Measurements from ENCODE around the gene NEUROD4. TPM values are rescaled to one million over a fixed set of nuclear protein-coding genes. Genes with fewer than 3 reads are reported as not detected.

NEUROD4 gene
- total RNA-seq, 1 donor from 2014 or later, result not detected

GRCh38 chr12:55043542-55043941 lies 23.8 kb downstream of the NEUROD4 start:
- Histone ChIP-seq H4K20me1 (ENCODE audit: insufficient read depth, low read length) (no peaks in the 10 kb centered on the region), H3K27me3 (ENCODE audit: insufficient read depth, low read length) (no peaks in the 10 kb centered on the region), H3K4me1 (ENCODE audit: insufficient read depth, low read length) (no peaks in the 10 kb centered on the region), H3K27ac (ENCODE audit: low read depth, low read length) (no peak overlapping the region), H3K9me3 (ENCODE audit: insufficient read depth, low read depth, low read length) (no peaks in the 10 kb centered on the region), H3K79me2 (ENCODE audit: insufficient read depth, low read length) (no peaks in the 10 kb centered on the region), H3K9ac (ENCODE audit: low read length) (no peak overlapping the region), H3K4me3 (ENCODE audit: insufficient read depth, low read depth, low read length) (no peak overlapping the region), H3K36me3 (ENCODE audit: insufficient read depth, low read length) (no peaks in the 10 kb centered on the region), H2AFZ (ENCODE audit: low read depth, low read length) (no peak overlapping the region), H3K4me2 (ENCODE audit: low read length) (no peak overlapping the region)
- Mint-ChIP-seq H3K4me3 (ENCODE audit: unreplicated experiment) (no peak overlapping the region), H3K27me3 (ENCODE audit: low read depth, unreplicated experiment) (peaks cover 12% of the 10 kb centered on the region), H3K36me3 (ENCODE audit: low read depth, unreplicated experiment) (no peaks in the 10 kb centered on the region), H3K4me1 (ENCODE audit: low read depth, unreplicated experiment) (peaks cover 1% of the 10 kb centered on the region), H3K27ac (ENCODE audit: unreplicated experiment) (no peak overlapping the region), H3K9me3 (ENCODE audit: unreplicated experiment) (no peaks in the 10 kb centered on the region)
- no peak for FAIRE-seq
- no peak for DNase-seq (ENCODE audit: low read depth)
- no peak for TF ChIP-seq EZH2 (IDR thresholded peaks at IDR 0.05; ENCODE audit: insufficient read depth, low read length)
- TF ChIP-seq, protein P1, sequence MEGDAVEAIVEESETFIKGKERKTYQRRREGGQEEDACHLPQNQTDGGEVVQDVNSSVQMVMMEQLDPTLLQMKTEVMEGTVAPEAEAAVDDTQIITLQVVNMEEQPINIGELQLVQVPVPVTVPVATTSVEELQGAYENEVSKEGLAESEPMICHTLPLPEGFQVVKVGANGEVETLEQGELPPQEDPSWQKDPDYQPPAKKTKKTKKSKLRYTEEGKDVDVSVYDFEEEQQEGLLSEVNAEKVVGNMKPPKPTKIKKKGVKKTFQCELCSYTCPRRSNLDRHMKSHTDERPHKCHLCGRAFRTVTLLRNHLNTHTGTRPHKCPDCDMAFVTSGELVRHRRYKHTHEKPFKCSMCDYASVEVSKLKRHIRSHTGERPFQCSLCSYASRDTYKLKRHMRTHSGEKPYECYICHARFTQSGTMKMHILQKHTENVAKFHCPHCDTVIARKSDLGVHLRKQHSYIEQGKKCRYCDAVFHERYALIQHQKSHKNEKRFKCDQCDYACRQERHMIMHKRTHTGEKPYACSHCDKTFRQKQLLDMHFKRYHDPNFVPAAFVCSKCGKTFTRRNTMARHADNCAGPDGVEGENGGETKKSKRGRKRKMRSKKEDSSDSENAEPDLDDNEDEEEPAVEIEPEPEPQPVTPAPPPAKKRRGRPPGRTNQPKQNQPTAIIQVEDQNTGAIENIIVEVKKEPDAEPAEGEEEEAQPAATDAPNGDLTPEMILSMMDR (IDR thresholded peaks at IDR 0.05; ENCODE audit: insufficient read depth, low read depth, low read length), result no peak

DNA sequence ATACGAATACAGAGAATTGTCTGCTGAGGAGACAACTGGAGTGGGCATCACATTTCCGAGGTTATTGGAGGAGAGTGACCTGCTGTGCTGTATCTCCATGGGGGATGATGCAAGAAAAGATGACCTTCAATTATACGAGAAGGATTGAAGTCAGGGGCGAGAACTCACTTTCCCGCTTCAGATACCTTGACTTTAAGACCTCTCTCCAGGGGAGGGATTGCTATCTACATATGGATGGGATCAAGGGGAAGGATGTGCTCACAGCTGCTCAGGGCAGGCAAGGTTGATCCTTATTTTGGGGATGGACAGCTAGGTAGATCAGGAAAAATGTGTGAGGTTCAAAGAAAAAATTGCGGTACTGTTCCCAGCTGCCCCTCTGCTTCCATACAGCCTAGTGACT lies 24.4 kb downstream of the NEUROD4 start:
- no peaks in the 10 kb centered on the region for H3K79me2 ChIP-seq (ENCODE audit: insufficient read depth, low read length)
- H3K4me2 ChIP-seq (ENCODE audit: low read length), result no peak overlapping the region

GRCh38 chr12:55049676-55050075 lies 29.9 kb downstream of the NEUROD4 start:
- Mint-ChIP-seq H3K4me3 (ENCODE audit: unreplicated experiment) (no peak overlapping the region), H3K27ac (ENCODE audit: unreplicated experiment) (no peak overlapping the region), H3K9me3 (ENCODE audit: unreplicated experiment) (no peaks in the 10 kb centered on the region), H3K27me3 (ENCODE audit: low read depth, unreplicated experiment) (peaks cover 3% of the 10 kb centered on the region), H3K36me3 (ENCODE audit: low read depth, unreplicated experiment) (no peaks in the 10 kb centered on the region), H3K4me1 (ENCODE audit: low read depth, unreplicated experiment) (no peaks in the 10 kb centered on the region)
- no peak for DNase-seq (ENCODE audit: low read depth)
- no peak overlapping the region for H3K9ac ChIP-seq (ENCODE audit: low read length)
- no peak for FAIRE-seq
- no peaks in the 10 kb centered on the region for H3K27me3 ChIP-seq (ENCODE audit: insufficient read depth, low read length)
- H2AFZ ChIP-seq (ENCODE audit: low read depth, low read length), result no peak overlapping the region
- no peaks in the 10 kb centered on the region for H3K36me3 ChIP-seq (ENCODE audit: insufficient read depth, low read length)
- no peaks in the 10 kb centered on the region for H4K20me1 ChIP-seq (ENCODE audit: insufficient read depth, low read length)
- TF ChIP-seq, protein P1 (IDR thresholded peaks at IDR 0.05; ENCODE audit: insufficient read depth, low read depth, low read length), result no peak
- TF ChIP-seq EZH2 (IDR thresholded peaks at IDR 0.05; ENCODE audit: insufficient read depth, low read length), result no peak
- H3K4me2 ChIP-seq (ENCODE audit: low read length), result no peak overlapping the region
- no peaks in the 10 kb centered on the region for H3K79me2 ChIP-seq (ENCODE audit: insufficient read depth, low read length)
- no peak overlapping the region for H3K4me3 ChIP-seq (ENCODE audit: insufficient read depth, low read depth, low read length)
- no peak overlapping the region for H3K27ac ChIP-seq (ENCODE audit: low read depth, low read length)
- H3K9me3 ChIP-seq (ENCODE audit: insufficient read depth, low read depth, low read length), result no peaks in the 10 kb centered on the region
- no peaks in the 10 kb centered on the region for H3K4me1 ChIP-seq (ENCODE audit: insufficient read depth, low read length)

More for the DNA sequence above, 24.4 kb downstream of the NEUROD4 start:
- Histone ChIP-seq H3K9me3 (ENCODE audit: insufficient read depth, low read depth, low read length) (no peaks in the 10 kb centered on the region), H4K20me1 (ENCODE audit: insufficient read depth, low read length) (no peaks in the 10 kb centered on the region), H3K27ac (ENCODE audit: low read depth, low read length) (no peak overlapping the region), H3K36me3 (ENCODE audit: insufficient read depth, low read length) (no peaks in the 10 kb centered on the region), H3K4me3 (ENCODE audit: insufficient read depth, low read depth, low read length) (no peak overlapping the region), H3K27me3 (ENCODE audit: insufficient read depth, low read length) (no peaks in the 10 kb centered on the region), H3K4me1 (ENCODE audit: insufficient read depth, low read length) (no peaks in the 10 kb centered on the region), H2AFZ (ENCODE audit: low read depth, low read length) (no peak overlapping the region), H3K9ac (ENCODE audit: low read length) (no peak overlapping the region)
- Mint-ChIP-seq H3K4me1 (ENCODE audit: low read depth, unreplicated experiment) (no peaks in the 10 kb centered on the region), H3K36me3 (ENCODE audit: low read depth, unreplicated experiment) (no peaks in the 10 kb centered on the region), H3K27ac (ENCODE audit: unreplicated experiment) (no peak overlapping the region), H3K27me3 (ENCODE audit: low read depth, unreplicated experiment) (peaks cover 12% of the 10 kb centered on the region), H3K9me3 (ENCODE audit: unreplicated experiment) (no peaks in the 10 kb centered on the region), H3K4me3 (ENCODE audit: unreplicated experiment) (no peak overlapping the region)
- no peak for FAIRE-seq
- TF ChIP-seq, protein P1 (IDR thresholded peaks at IDR 0.05; ENCODE audit: insufficient read depth, low read depth, low read length), result no peak
- no peak for TF ChIP-seq EZH2 (IDR thresholded peaks at IDR 0.05; ENCODE audit: insufficient read depth, low read length)
- no peak for DNase-seq (ENCODE audit: low read depth)

Measured in astrocyte (in vitro differentiated cells and primary cell).